GM21360 (cell line): ENCODE data around the gene MT1M.

Experiments
- ATAC-seq: cut with Tn5 transposase; IDR thresholded peaks from one replicate; pipeline ENCODE4 v1.9.1; 2021; ENCODE audit warnings: mild to moderate bottlenecking, moderate library complexity; ENCODE audit not compliant: unreplicated experiment

The MT1M gene

GRCh38 chr16:56625943-56626654 is 6.4 kb upstream of the MT1M start:
- no peak for ATAC-seq

GRCh38 chr16:56626685-56627084 is 5.8 kb upstream of the MT1M start:
- no peak for ATAC-seq

DNA sequence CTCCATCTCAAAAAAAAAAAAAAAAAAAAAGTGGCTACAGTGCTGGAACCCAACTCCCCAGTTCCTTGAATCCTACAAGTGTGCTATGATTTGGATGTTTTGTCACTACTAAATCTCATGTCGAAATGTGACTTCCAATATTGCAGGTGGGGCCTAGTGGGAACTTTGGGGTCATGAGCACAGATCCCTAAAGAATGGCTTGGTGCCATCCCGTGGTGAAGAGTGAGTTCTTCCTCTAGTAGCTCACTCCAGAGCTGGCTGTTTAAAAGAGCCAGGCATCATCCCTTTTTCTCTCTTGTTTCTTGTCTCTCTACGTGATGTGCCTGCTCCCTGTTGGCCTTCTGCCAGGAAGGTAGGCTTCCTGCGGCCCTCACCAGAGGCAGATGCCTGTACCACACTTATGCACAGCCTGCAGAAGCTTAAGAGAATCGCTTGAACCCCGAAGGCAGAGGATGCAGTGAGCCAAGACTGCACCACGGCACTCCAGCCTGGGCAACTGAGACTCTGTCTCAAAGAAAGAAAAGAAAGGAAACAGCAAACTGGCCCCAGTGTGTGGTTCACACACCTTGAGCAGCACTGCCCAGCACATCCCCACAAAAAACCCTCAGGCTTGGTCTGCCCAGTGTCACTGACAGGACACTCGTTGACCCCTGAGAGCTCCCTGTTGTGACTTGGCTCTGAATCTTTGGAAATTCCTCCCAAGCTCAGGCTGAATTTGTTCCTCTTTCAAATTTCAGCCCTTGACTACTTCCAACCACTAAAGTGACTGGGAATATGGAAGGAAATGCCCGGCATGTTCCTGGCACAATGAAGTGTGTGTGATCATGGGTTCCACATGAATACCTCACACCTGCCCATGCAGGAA is 3.7 kb upstream of the MT1M start:
- no peak for ATAC-seq

GRCh38 chr16:56629531-56629930 is 2.9 kb upstream of the MT1M start:
- ATAC-seq: no peak

- peak; percentile 79 for ATAC-seq
Measured at GRCh38 chr16:56630134-56630533, 2.3 kb upstream of the MT1M start.

GRCh38 chr16:56631197-56631596 is 1.3 kb upstream of the MT1M start:
- ATAC-seq: no peak

- no peak for ATAC-seq
Measured at GRCh38 chr16:56631832-56632155, 665 bp upstream of the MT1M start.

DNA sequence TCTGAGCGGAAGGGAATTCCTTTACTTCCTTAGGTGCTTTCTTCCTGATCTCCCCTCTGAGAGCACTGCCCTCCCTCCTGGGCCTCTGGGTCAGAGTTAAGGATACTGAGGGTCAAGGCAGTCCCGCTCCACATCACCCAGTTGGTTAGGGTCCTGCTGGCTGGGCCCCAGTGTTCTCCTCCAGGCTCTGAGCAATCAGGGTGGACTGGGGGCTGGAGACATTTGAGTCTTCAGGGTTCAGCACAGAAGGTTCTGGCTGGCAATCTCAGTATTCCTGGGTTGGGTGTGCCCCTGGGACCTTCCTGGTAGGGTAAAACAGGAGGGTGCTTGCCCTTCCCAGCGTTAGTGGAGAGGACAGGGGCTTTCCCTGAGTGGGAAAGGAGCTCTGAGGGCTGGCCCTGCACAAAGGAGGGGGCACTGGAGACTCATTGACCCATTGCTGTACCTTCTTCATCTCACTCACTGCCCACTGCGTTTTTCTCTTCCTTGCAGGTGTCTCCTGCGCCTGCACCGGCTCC is 448 bp downstream of the MT1M start:
- ATAC-seq: no peak

DNA sequence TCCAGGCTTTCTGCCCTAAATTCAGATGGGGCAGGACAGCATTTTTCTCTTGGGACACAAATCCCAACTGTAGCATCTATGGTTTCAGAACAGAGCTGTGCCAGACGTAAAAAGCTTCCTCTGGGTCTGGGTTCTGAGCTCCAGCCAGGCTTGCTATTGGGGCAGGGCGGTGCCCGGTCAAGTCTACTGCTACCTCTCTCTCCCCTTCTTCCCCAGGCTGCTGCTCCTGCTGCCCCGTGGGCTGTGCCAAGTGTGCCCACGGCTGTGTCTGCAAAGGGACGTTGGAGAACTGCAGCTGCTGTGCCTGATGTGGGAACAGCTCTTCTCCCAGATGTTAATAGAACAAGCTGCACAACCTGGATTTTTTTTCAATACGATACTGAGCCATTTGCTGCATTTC is 1.1 kb downstream of the MT1M start:
- ATAC-seq: no peak

GRCh38 chr16:56634715-56635440 is 2.4 kb downstream of the MT1M start:
- no peak for ATAC-seq

DNA sequence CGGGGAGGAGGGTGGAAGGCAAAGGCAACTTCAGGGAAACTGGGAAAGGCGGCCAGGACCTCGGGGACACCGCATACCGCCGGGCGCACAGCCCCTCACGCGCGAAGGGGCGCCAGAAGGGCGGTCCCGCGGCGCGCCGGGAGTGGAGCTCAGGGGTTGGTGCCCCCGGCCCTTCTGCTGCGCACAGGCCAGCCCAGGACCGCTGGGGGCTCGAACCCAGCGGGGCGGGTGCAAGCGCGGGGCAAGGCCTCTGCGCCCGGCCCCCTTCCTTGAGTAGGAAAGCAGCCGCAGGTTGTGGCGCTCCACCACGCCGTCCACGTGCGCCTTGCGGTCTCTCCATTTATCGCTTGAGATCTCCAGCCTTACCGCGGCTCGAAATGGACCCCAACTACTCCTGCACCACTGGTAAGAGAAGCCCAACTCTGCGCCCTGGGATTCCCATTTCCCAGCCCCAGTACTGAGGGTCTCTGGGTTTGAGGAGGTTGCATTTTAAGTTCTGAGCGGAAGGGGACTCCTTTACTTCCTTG is 3.0 kb downstream of the MT1M start:
- no peak for ATAC-seq

DNA sequence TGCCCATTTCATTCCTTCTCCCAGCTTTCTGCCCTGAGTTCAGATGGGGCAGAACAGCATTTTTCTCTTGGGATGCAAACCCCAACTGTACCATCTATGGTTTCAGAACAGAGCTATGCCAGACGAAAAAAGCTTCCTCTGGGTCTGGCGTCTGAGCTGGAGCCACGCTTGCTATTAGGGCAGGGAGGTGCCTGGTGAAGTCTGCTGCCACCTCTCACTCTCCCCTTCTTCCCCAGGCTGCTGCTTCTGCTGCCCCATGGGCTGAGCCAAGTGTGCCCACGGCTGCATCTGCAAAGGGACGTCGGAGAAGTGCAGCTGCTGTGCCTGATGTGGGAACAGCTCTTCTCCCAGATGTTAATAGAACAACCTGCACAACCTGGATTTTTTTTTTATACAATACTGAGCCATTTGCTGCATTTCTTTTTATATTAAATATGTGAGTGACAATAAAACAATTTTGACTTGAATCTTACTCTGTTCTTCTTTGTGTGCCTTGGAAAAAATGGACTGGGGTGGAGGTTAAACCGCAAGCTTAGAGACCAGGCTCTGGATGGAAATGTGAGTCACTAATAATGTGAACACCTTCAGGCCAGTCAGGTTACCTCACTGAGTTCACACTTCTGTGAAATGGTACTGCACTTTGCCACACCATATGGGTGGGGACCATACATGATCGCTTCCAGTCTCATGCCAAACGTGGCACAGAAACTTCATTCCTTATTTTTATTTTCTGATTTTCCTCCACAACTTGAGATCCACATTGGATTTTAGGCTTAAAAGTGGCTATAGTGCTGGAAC is 4.4 kb downstream of the MT1M start:
- ATAC-seq: no peak

DNA sequence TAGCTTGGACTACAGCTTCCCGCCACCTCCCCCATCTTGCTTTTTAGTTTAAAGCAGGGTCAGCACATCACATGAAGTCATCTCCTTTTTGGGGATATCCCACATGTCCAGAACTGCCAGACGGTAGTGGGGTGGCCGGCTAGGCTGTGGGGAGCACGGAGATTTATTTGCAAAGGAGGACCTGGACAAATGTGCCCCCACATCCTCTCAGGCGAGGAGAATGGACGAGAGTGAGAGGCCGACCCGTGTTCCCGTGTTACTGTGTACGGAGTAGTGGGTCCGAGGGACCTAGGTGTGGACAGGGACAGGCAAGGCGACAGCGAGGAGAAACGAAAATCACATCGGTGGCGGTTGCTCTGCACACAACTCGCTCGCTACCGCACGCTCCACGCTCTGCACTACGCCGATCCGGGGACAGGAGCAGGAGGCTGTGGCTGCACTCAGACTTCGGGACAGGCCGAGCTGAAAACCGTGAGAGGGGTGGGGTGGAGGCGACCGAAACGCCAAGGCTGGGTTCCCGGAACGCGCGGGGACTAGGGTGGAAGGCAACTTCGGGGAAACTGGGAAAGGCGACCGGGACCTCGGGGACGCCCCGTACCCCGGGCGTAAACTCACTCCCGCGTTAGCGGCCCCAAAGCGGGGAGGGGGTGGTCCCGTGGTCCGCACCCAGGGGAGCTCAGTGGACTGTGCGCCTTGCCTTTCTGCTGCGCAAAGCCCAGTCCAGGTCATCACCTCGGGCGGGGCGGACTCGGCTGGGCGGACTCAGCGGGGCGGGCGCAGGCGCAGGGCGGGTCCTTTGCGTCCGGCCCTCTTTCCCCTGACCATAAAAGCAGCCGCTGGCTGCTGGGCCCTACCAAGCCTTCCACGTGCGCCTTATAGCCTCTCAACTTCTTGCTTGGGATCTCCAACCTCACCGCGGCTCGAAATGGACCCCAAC is 5.6 kb downstream of the MT1M start, which contains the start of gene MT1A:
Gene MT1A (plus strand): TSS at position 853 of the 937 bp plus-strand sequence. CDS start 73 bp downstream, at position 926.
- no peak for ATAC-seq

DNA sequence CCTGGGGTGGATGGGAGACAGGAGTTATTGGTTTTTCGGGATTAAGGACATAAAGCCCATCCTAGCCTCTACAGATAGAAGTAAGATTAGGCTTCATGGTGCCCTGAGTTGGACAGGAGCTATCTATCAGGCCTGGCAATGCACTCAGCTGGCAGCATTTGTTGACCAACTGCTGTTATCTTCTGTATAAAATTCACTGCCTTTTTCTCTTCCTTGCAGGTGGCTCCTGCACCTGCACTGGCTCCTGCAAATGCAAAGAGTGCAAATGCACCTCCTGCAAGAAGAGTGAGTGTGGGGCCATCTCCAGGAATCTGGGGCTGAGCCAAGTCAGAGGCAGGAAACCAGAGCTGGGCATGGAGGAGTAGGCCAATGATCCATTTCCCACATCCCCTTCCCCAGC is 6.6 kb downstream of the MT1M start:
- ATAC-seq: no peak

- no peak for ATAC-seq
Measured at GRCh38 chr16:56640076-56640475, 7.6 kb downstream of the MT1M start.

GRCh38 chr16:56641166-56641565 is 8.7 kb downstream of the MT1M start:
- no peak for ATAC-seq

DNA sequence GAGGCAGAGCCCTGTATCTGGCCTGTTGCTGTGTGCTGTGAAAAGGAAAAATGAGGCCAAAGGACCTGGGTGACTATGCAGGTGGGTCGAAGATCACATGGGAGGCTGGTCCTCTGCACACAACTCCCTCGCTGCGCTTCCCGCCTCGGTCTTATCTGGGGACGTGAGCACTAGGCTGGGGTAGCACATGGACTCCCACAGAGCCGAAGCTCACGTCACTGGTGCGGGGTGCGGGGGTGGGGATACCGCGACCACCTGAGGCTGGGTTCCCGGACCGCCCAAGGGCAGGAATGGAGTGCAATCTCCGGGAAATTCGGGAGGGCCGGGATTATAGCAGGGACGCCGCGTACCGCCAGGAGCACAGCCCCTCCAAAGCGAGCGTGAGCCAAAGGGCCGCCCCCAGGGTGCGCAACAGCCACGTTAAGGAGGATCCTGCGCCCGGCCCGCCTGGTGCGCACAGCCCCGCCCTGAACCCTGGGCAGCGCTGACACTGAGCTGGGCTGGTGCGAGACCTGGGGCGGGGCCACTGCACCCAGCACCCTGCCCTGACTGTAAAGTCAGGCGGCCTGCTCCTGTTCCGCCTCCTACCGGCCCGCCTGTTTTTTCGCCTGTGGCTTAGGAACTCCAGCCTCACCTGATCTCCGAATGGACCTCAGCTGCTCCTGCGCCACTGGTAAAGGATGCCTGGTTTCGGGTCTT is 10.8 kb downstream of the MT1M start:
- ATAC-seq: peak; percentile 54

- ATAC-seq: no peak
Measured at GRCh38 chr16:56643833-56644232, 11.4 kb downstream of the MT1M start.

GRCh38 chr16:56645311-56645710 is 12.9 kb downstream of the MT1M start:
- no peak for ATAC-seq
